Measurements from ENCODE around the gene PLCD4. TPM values are rescaled to one million over a fixed set of nuclear protein-coding genes. Genes with fewer than 3 reads are reported as not detected.

PLCD4 gene
- total and polyA plus RNA-seq, 2 experiments from 2014 or later, result 1.3 to 1.6 TPM

- Histone ChIP-seq H3K4me1 (ENCODE audit: insufficient read depth) (peaks cover 4% of the 10 kb centered on the region; the same call in 1 of the 2 replicates), H3K4me3 (no peak overlapping the region), H3K36me3 (ENCODE audit: low read depth) (peaks cover 18% of the 10 kb centered on the region), H3K9ac (no peak overlapping the region), H2AFZ (no peak overlapping the region), H3K27me3 (replicated peaks; ENCODE audit: insufficient read depth) (no peaks in the 10 kb centered on the region), H3K27ac (no peak overlapping the region), H3K79me2 (ENCODE audit: insufficient read depth) (peaks cover 28% of the 10 kb centered on the region), H4K20me1 (ENCODE audit: insufficient read depth) (0 out of 2 replicates have a peak, but pooled peaks cover under 1% of the 10 kb centered on the region), H3K9me3 (ENCODE audit: low read depth) (no peaks in the 10 kb centered on the region), H3F3A (ENCODE audit: insufficient read depth) (peaks cover 17% of the 10 kb centered on the region; the same call in 1 of the 2 replicates), H3K4me2 (ENCODE audit: unreplicated experiment) (no peak overlapping the region), H3K9me2 (ENCODE audit: insufficient read depth) (no peaks in the 10 kb centered on the region)
- in situ Hi-C loops (cut with MboI), result no loop called here
- TF ChIP-seq EZH2phosphoT487 (IDR thresholded peaks at IDR 0.05; ENCODE audit: insufficient read depth, low read depth) (no peak), EZH2 (IDR thresholded peaks at IDR 0.05; ENCODE audit: insufficient read depth, poor library complexity, severe bottlenecking) (no peak)
- WGBS, 2 experiments (ENCODE audit: low coverage in 1 of 2, low lambda C conversion rate in 2 of 2, missing lambda C conversion rate in 2 of 2), result 85 to 92% methylated on average over 15 of the region's 15 CpGs
- DNase-seq, result no peak
Measured at GRCh38 chr2:218663901-218664300, 56.2 kb downstream of the PLCD4 start.

GRCh38 chr2:218664653-218665052 lies 57.0 kb downstream of the PLCD4 start:
- peaks cover 17% of the 10 kb centered on the region; the same call in 1 of the 2 replicates for H3F3A ChIP-seq (ENCODE audit: insufficient read depth)
- 0 out of 2 replicates have a peak, but pooled peaks cover 5% of the 10 kb centered on the region for H4K20me1 ChIP-seq (ENCODE audit: insufficient read depth)
- H3K9ac ChIP-seq, result no peak overlapping the region
- H3K36me3 ChIP-seq (ENCODE audit: low read depth), result peaks cover 18% of the 10 kb centered on the region
- no peak overlapping the region for H3K4me3 ChIP-seq
- no peak overlapping the region for H2AFZ ChIP-seq
- H3K9me3 ChIP-seq (ENCODE audit: low read depth), result no peaks in the 10 kb centered on the region
- no peaks in the 10 kb centered on the region for H3K27me3 ChIP-seq (replicated peaks; ENCODE audit: insufficient read depth)
- H3K4me2 ChIP-seq (ENCODE audit: unreplicated experiment), result no peak overlapping the region
- H3K79me2 ChIP-seq (ENCODE audit: insufficient read depth), result peaks cover 34% of the 10 kb centered on the region
- H3K9me2 ChIP-seq (ENCODE audit: insufficient read depth), result no peaks in the 10 kb centered on the region
- WGBS, 2 experiments (ENCODE audit: low coverage in 1 of 2, low lambda C conversion rate in 2 of 2, missing lambda C conversion rate in 2 of 2), result 99 to 100% methylated on average over 7 of the region's 7 CpGs
- in situ Hi-C loops (cut with MboI), result no loop called here
- no peak overlapping the region for H3K27ac ChIP-seq
- TF ChIP-seq EZH2phosphoT487 (IDR thresholded peaks at IDR 0.05; ENCODE audit: insufficient read depth, low read depth) (no peak), EZH2 (IDR thresholded peaks at IDR 0.05; ENCODE audit: insufficient read depth, poor library complexity, severe bottlenecking) (no peak)
- peaks cover 4% of the 10 kb centered on the region; the same call in 1 of the 2 replicates for H3K4me1 ChIP-seq (ENCODE audit: insufficient read depth)
- no peak for DNase-seq

- peak; percentile 75 for DNase-seq
- peak overlapping the region; percentile 87 for H3K9ac ChIP-seq
- in situ Hi-C loops (cut with MboI), result no loop called here
Measured at GRCh38 chr2:218671097-218671653, 63.5 kb downstream of the PLCD4 start.

GRCh38 chr2:218671654-218672566 lies 64.2 kb downstream of the PLCD4 start, which contains the start of the genes RNF25 and STK36:
Gene RNF25 (minus strand): TSS chr2:218672002. CDS start chr2:218671970, 32 bp downstream.
Gene STK36 (plus strand): TSS chr2:218672086. CDS start chr2:218672830, 744 bp downstream.
- WGBS, 2 experiments (ENCODE audit: low coverage in 1 of 2, low lambda C conversion rate in 2 of 2, missing lambda C conversion rate in 2 of 2), result 0 to 1% methylated on average over 48 to 49 of the region's 49 CpGs
- H3K27me3 ChIP-seq (replicated peaks; ENCODE audit: insufficient read depth), result no peaks in the 10 kb centered on the region
- no peak for TF ChIP-seq EZH2phosphoT487 (IDR thresholded peaks at IDR 0.05; ENCODE audit: insufficient read depth, low read depth)
- TF ChIP-seq EZH2 (IDR thresholded peaks at IDR 0.05; ENCODE audit: insufficient read depth, poor library complexity, severe bottlenecking), result no peak
- H2AFZ ChIP-seq, result peak within 1 kb of the TSS; percentile 91
- in situ Hi-C loops (cut with MboI), result no loop called here
- no peaks in the 10 kb centered on the region for H3K9me2 ChIP-seq (ENCODE audit: insufficient read depth)
- peak within 1 kb of the TSS; percentile 81 for H3K27ac ChIP-seq
- no peaks in the 10 kb centered on the region for H3K9me3 ChIP-seq (ENCODE audit: low read depth)
- H3F3A ChIP-seq (ENCODE audit: insufficient read depth), result peaks cover 15% of the 10 kb centered on the region
- H3K9ac ChIP-seq, result peak within 1 kb of the TSS; percentile 87
- peak within 1 kb of the TSS; percentile 84 for H3K4me2 ChIP-seq (ENCODE audit: unreplicated experiment)
- peak; percentile 96 for DNase-seq
- H3K4me3 ChIP-seq, result peak within 1 kb of the TSS; percentile 92
- H3K79me2 ChIP-seq (ENCODE audit: insufficient read depth), result peaks cover 57% of the 10 kb centered on the region
- peaks cover 8% of the 10 kb centered on the region for H3K4me1 ChIP-seq (ENCODE audit: insufficient read depth)
- H4K20me1 ChIP-seq (ENCODE audit: insufficient read depth), result 0 out of 2 replicates have a peak, but pooled peaks cover 5% of the 10 kb centered on the region
- peaks cover 8% of the 10 kb centered on the region for H3K36me3 ChIP-seq (ENCODE audit: low read depth)

More at GRCh38 chr2:218671097-218671653, 63.5 kb downstream of the PLCD4 start:
- peak overlapping the region; percentile 91 for H2AFZ ChIP-seq
- H3K27me3 ChIP-seq (replicated peaks; ENCODE audit: insufficient read depth), result no peaks in the 10 kb centered on the region
- 0 out of 2 replicates have a peak, but pooled peaks cover 5% of the 10 kb centered on the region for H4K20me1 ChIP-seq (ENCODE audit: insufficient read depth)
- no peaks in the 10 kb centered on the region for H3K9me3 ChIP-seq (ENCODE audit: low read depth)
- peaks cover 8% of the 10 kb centered on the region for H3K4me1 ChIP-seq (ENCODE audit: insufficient read depth)
- peak overlapping the region; percentile 92 for H3K4me3 ChIP-seq
- H3K4me2 ChIP-seq (ENCODE audit: unreplicated experiment), result peak overlapping the region; percentile 84
- TF ChIP-seq EZH2phosphoT487 (IDR thresholded peaks at IDR 0.05; ENCODE audit: insufficient read depth, low read depth) (no peak), EZH2 (IDR thresholded peaks at IDR 0.05; ENCODE audit: insufficient read depth, poor library complexity, severe bottlenecking) (no peak)
- 38 to 40% methylated on average over 12 of the region's 12 CpGs for WGBS, 2 experiments (ENCODE audit: low coverage in 1 of 2, low lambda C conversion rate in 2 of 2, missing lambda C conversion rate in 2 of 2)
- H3K9me2 ChIP-seq (ENCODE audit: insufficient read depth), result no peaks in the 10 kb centered on the region
- peaks cover 15% of the 10 kb centered on the region for H3F3A ChIP-seq (ENCODE audit: insufficient read depth)
- H3K79me2 ChIP-seq (ENCODE audit: insufficient read depth), result peaks cover 57% of the 10 kb centered on the region
- H3K27ac ChIP-seq, result peak overlapping the region; percentile 81
- peaks cover 15% of the 10 kb centered on the region for H3K36me3 ChIP-seq (ENCODE audit: low read depth)

Data from GM23248 (cell line).